Smooth muscle cell (in vitro differentiated cells): ENCODE results near the gene COX4I2. TPM values are rescaled to one million over a fixed set of nuclear protein-coding genes. Genes with fewer than 3 reads are reported as not detected.

Experiments
- DNase-seq: peaks from one replicate; lab custom pipeline; 2025; ENCODE audit not compliant: unreplicated experiment; lab: John Stamatoyannopoulos, UW
- H2AFZ ChIP-seq: fragments of 200-600 bp; sonication (generic); 2 replicates; pipeline ENCODE4 v1.6.0; 2016; ENCODE audit warnings: antibody characterized with exemption, low read depth, mild to moderate bottlenecking
- H3F3A ChIP-seq: fragments of 200-600 bp; sonication (generic); 2 replicates; pipeline ENCODE4 v1.6.0; 2017; ENCODE audit warnings: antibody characterized with exemption, low read depth
- H3K27ac ChIP-seq: fragments of 200-600 bp; sonication (generic); 2 replicates; pipeline ENCODE4 v1.5.1; 2016; ENCODE audit warnings: low read depth, mild to moderate bottlenecking
- H3K27me3 ChIP-seq: fragments of 200-600 bp; sonication (generic); 2 replicates; pipeline ENCODE4 v1.6.1; 2016; ENCODE audit warnings: low read depth, mild to moderate bottlenecking
- H3K36me3 ChIP-seq: fragments of 200-600 bp; sonication (generic); 2 replicates; pipeline ENCODE4 v1.5.1; 2016; ENCODE audit warnings: low read depth
- H3K4me1 ChIP-seq: fragments of 200-600 bp; sonication (generic); 2 replicates; pipeline ENCODE4 v1.5.1; 2016; ENCODE audit warnings: low read depth
- H3K4me2 ChIP-seq: fragments of 200-600 bp; sonication (generic); 2 replicates; pipeline ENCODE4 v1.6.0; 2016; ENCODE audit warnings: mild to moderate bottlenecking
- H3K4me3 ChIP-seq: fragments of 200-600 bp; sonication (generic); 2 replicates; pipeline ENCODE4 v1.5.1; 2016; ENCODE audit warnings: mild to moderate bottlenecking
- H3K79me2 ChIP-seq: fragments of 200-600 bp; sonication (generic); 2 replicates; pipeline ENCODE4 v1.6.0; 2016; ENCODE audit warnings: low read depth, mild to moderate bottlenecking
- H3K9ac ChIP-seq: fragments of 200-600 bp; sonication (generic); 2 replicates; pipeline ENCODE4 v1.6.0; 2016; ENCODE audit warnings: low read depth
- H3K9me3 ChIP-seq: fragments of 200-600 bp; sonication (generic); replicated peaks from 2 replicates; pipeline ENCODE4 v1.5.1; 2016; ENCODE audit warnings: low read depth
- H4K20me1 ChIP-seq: fragments of 200-600 bp; sonication (generic); 2 replicates; pipeline ENCODE4 v1.6.0; 2016; ENCODE audit warnings: low read depth
- CTCF ChIP-seq: fragments of 200-600 bp; sonication (generic); IDR thresholded peaks from 2 replicates; pipeline ENCODE4 v1.5.1; 2017; ENCODE audit warnings: borderline replicate concordance, mild to moderate bottlenecking, antibody characterized with exemption; ENCODE audit not compliant: insufficient read depth, poor library complexity, severe bottlenecking
- WGBS: methylation state at CpG from one replicate; pipeline ENCODE4 v1.1.7; 2016; ENCODE audit warnings: low lambda C conversion rate; 5-methylcytosine and 5-hydroxymethylcytosine counted together
- polyA plus RNA-seq: library from polyadenylated mRNA; unstranded; fragments of >200 nt; fragmentation: Nextera tagmentation; extraction: Ambion mirVana; gene quantifications from 2 replicates; pipeline ENCODE4 v1.2.1, GENCODE V29; 2016
- total RNA-seq: library from RNA; depleted of rRNA; stranded (reverse); fragments of >200 nt; gene quantifications from 2 replicates; pipeline ENCODE4 v1.2.3, GENCODE V29; 2014

COX4I2 gene
- total and polyA plus RNA-seq, 2 experiments from 2014 or later, result 0.80 TPM; not detected in 1

- H3K27ac ChIP-seq, result no peak overlapping the region
- WGBS, result 77% methylated on average over 2 of the region's 2 CpGs
- no peaks in the 10 kb centered on the region for H4K20me1 ChIP-seq
- no peaks in the 10 kb centered on the region for H3K9me3 ChIP-seq
- no peak overlapping the region for H3K4me2 ChIP-seq
- no peaks in the 10 kb centered on the region for H3K4me1 ChIP-seq
- no peaks in the 10 kb centered on the region for H3K27me3 ChIP-seq
- no peaks in the 10 kb centered on the region for H3K36me3 ChIP-seq
- no peak for DNase-seq
- H3F3A ChIP-seq, result no peaks in the 10 kb centered on the region
- no peak overlapping the region for H2AFZ ChIP-seq
- H3K9ac ChIP-seq, result no peak overlapping the region
- TF ChIP-seq CTCF, result no peak
- H3K4me3 ChIP-seq, result no peak overlapping the region
- H3K79me2 ChIP-seq, result no peaks in the 10 kb centered on the region
Measured at GRCh38 chr20:31630187-31630790, 7.4 kb upstream of the COX4I2 start.

- H3K9ac ChIP-seq, result no peak overlapping the region
- TF ChIP-seq CTCF, result no peak
- H3K27ac ChIP-seq, result no peak overlapping the region
- no peaks in the 10 kb centered on the region for H3K4me1 ChIP-seq
- H2AFZ ChIP-seq, result no peak overlapping the region
- H3K36me3 ChIP-seq, result no peaks in the 10 kb centered on the region
- H3K4me3 ChIP-seq, result no peak overlapping the region
- H3K27me3 ChIP-seq, result no peaks in the 10 kb centered on the region
- H3K4me2 ChIP-seq, result no peak overlapping the region
- H3F3A ChIP-seq, result no peaks in the 10 kb centered on the region
- no peaks in the 10 kb centered on the region for H4K20me1 ChIP-seq
- no peaks in the 10 kb centered on the region for H3K9me3 ChIP-seq
- H3K79me2 ChIP-seq, result no peaks in the 10 kb centered on the region
- 96% methylated on average over 40 of the region's 40 CpGs for WGBS
- no peak for DNase-seq
Measured at GRCh38 chr20:31632548-31633338, 5.0 kb upstream of the COX4I2 start.

GRCh38 chr20:31633339-31633914, 4.3 kb upstream of the COX4I2 start:
- no peak overlapping the region for H3K9ac ChIP-seq
- H3K4me3 ChIP-seq, result no peak overlapping the region
- no peaks in the 10 kb centered on the region for H3K79me2 ChIP-seq
- H3K27me3 ChIP-seq, result no peaks in the 10 kb centered on the region
- no peaks in the 10 kb centered on the region for H3F3A ChIP-seq
- H2AFZ ChIP-seq, result no peak overlapping the region
- no peak for DNase-seq
- no peak for TF ChIP-seq CTCF
- no peaks in the 10 kb centered on the region for H3K9me3 ChIP-seq
- H3K4me1 ChIP-seq, result peaks cover 5% of the 10 kb centered on the region
- WGBS, result 87% methylated on average over 14 of the region's 14 CpGs
- H4K20me1 ChIP-seq, result no peaks in the 10 kb centered on the region
- H3K4me2 ChIP-seq, result no peak overlapping the region
- no peaks in the 10 kb centered on the region for H3K36me3 ChIP-seq
- no peak overlapping the region for H3K27ac ChIP-seq
